KMS-11 (cell line): ENCODE results near the gene HECTD2.

Experiments
- H2AFZ ChIP-seq: fragments of 200-600 bp; sonication (generic); 2 replicates; pipeline ENCODE4 v1.6.1; 2016; ENCODE audit warnings: antibody characterized with exemption, mixed run types, low read depth
- H3K27ac ChIP-seq: fragments of 200-600 bp; sonication (generic); 2 replicates; pipeline ENCODE4 v1.6.1; 2016; ENCODE audit warnings: mild to moderate bottlenecking, mixed run types
- H3K27me3 ChIP-seq: fragments of 200-600 bp; sonication (generic); 2 replicates; pipeline ENCODE4 v1.6.1; 2017; ENCODE audit warnings: mild to moderate bottlenecking, low read depth, mixed run types, moderate library complexity; ENCODE audit not compliant: insufficient read depth
- H3K36me3 ChIP-seq: fragments of 200-600 bp; sonication (generic); 2 replicates; pipeline ENCODE4 v1.6.1; 2017; ENCODE audit warnings: mild to moderate bottlenecking, mixed run types; ENCODE audit not compliant: insufficient read depth
- H3K4me1 ChIP-seq: fragments of 200-600 bp; sonication (generic); 2 replicates; pipeline ENCODE4 v1.6.1; 2016; ENCODE audit warnings: mild to moderate bottlenecking, low read depth, mixed run types; ENCODE audit not compliant: poor library complexity, severe bottlenecking
- H3K4me2 ChIP-seq: fragments of 200-600 bp; sonication (generic); 2 replicates; pipeline ENCODE4 v1.7.0; 2016; ENCODE audit warnings: mild to moderate bottlenecking, mixed run types
- H3K4me3 ChIP-seq: fragments of 200-600 bp; sonication (generic); IDR thresholded peaks from 2 replicates; pipeline ENCODE4 v1.6.1; 2017; ENCODE audit warnings: low read depth, low read length, mixed read lengths; ENCODE audit not compliant: insufficient read depth
- H3K79me2 ChIP-seq: fragments of 200-600 bp; sonication (generic); 2 replicates; pipeline ENCODE4 v1.6.1; 2016; ENCODE audit warnings: low read depth, mixed run types; ENCODE audit not compliant: insufficient read depth
- H3K9ac ChIP-seq: fragments of 200-600 bp; sonication (generic); 2 replicates; pipeline ENCODE4 v1.6.1; 2016; ENCODE audit warnings: mild to moderate bottlenecking, mixed run types
- H4K20me1 ChIP-seq: fragments of 200-600 bp; sonication (generic); 2 replicates; pipeline ENCODE4 v1.6.1; 2016; ENCODE audit warnings: mild to moderate bottlenecking, mixed run types; ENCODE audit not compliant: insufficient read depth
- CTCF ChIP-seq: fragments of 200-600 bp; sonication (generic); conservative IDR thresholded peaks from 2 replicates; pipeline ENCODE4 v1.6.1; 2017; ENCODE audit warnings: low read depth, mild to moderate bottlenecking, antibody characterized with exemption, low read length, moderate library complexity, mixed read lengths

Gene HECTD2

GRCh38 chr10:91564026-91564425 is 153.9 kb downstream of the HECTD2 start:
- Histone ChIP-seq H3K27ac (no peak overlapping the region), H2AFZ (no peak overlapping the region), H3K4me3 (no peak overlapping the region), H3K36me3 (no peaks in the 10 kb centered on the region), H4K20me1 (no peaks in the 10 kb centered on the region), H3K27me3 (no peaks in the 10 kb centered on the region), H3K4me1 (no peaks in the 10 kb centered on the region), H3K79me2 (no peaks in the 10 kb centered on the region), H3K4me2 (no peak overlapping the region), H3K9ac (no peak overlapping the region)
- no peak for TF ChIP-seq CTCF
